Neural progenitor cell (in vitro differentiated cells): ENCODE results near the gene INPP4A. TPM values are rescaled to one million over a fixed set of nuclear protein-coding genes. Genes with fewer than 3 reads are reported as not detected.

Source experiments
- DNase-seq: peaks from one replicate; pipeline ENCODE4 v3.0.0-alpha.2; 2016; ENCODE audit warnings: low spot score
- H2AFZ ChIP-seq: fragments of 200-600 bp; sonication (generic); replicated peaks from 2 replicates; pipeline ENCODE4 v1.6.1; 2016; ENCODE audit warnings: antibody characterized with exemption
- H3F3A ChIP-seq: fragments of 200-600 bp; sonication (generic); 2 replicates; pipeline ENCODE4 v1.6.1; 2016; ENCODE audit warnings: antibody characterized with exemption, low read depth
- H3K27ac ChIP-seq: fragments of 200-600 bp; sonication (generic); 2 replicates; pipeline ENCODE4 v1.5.1; 2016; ENCODE audit warnings: mild to moderate bottlenecking
- H3K27me3 ChIP-seq: fragments of 200-600 bp; sonication (generic); 2 replicates; pipeline ENCODE4 v1.6.1; 2016; ENCODE audit warnings: mild to moderate bottlenecking, moderate library complexity
- H3K36me3 ChIP-seq: fragments of 200-600 bp; sonication (generic); 2 replicates; pipeline ENCODE4 v1.5.1; 2016
- H3K4me1 ChIP-seq: fragments of 200-600 bp; sonication (generic); 2 replicates; pipeline ENCODE4 v1.6.1; 2016; ENCODE audit warnings: mixed run types
- H3K4me2 ChIP-seq: fragments of 200-600 bp; sonication (generic); 2 replicates; pipeline ENCODE4 v1.6.1; 2016
- H3K4me3 ChIP-seq: fragments of 200-600 bp; sonication (generic); 2 replicates; pipeline ENCODE4 v1.5.1; 2016
- H3K79me2 ChIP-seq: fragments of 200-600 bp; sonication (generic); 2 replicates; pipeline ENCODE4 v1.6.1; 2016; ENCODE audit warnings: low read depth
- H3K9ac ChIP-seq: fragments of 200-600 bp; sonication (generic); 2 replicates; pipeline ENCODE4 v1.6.1; 2016
- H3K9me3 ChIP-seq: fragments of 200-600 bp; sonication (generic); 2 replicates; pipeline ENCODE4 v1.5.1; 2016; ENCODE audit warnings: low read depth
- H4K20me1 ChIP-seq: fragments of 200-600 bp; sonication (generic); 2 replicates; pipeline ENCODE4 v1.6.1; 2016; ENCODE audit warnings: low read depth
- H3K27ac Mint-ChIP-seq: 3 replicates; pipeline ENCODE4 v1.8.0; 2021; ENCODE audit warnings: mixed read lengths
- H3K27me3 Mint-ChIP-seq: 2 replicates; pipeline ENCODE4 v1.8.0; 2022; ENCODE audit warnings: low read depth, mild to moderate bottlenecking, inconsistent platforms, moderate library complexity, mixed read lengths; ENCODE audit not compliant: insufficient read depth
- H3K36me3 Mint-ChIP-seq: 3 replicates; pipeline ENCODE4 v1.8.0; 2021; ENCODE audit warnings: mixed read lengths
- H3K4me1 Mint-ChIP-seq: 3 replicates; pipeline ENCODE4 v1.8.0; 2021; ENCODE audit warnings: mixed read lengths
- H3K4me3 Mint-ChIP-seq: 3 replicates; pipeline ENCODE4 v1.8.0; 2021; ENCODE audit warnings: mild to moderate bottlenecking, moderate library complexity, mixed read lengths
- H3K9me3 Mint-ChIP-seq: 3 replicates; pipeline ENCODE4 v1.8.0; 2020; ENCODE audit warnings: mixed read lengths
- CTCF ChIP-seq: fragments of 200-600 bp; sonication (generic); IDR thresholded peaks from 2 replicates; pipeline ENCODE4 v1.5.1; 2017; ENCODE audit warnings: antibody characterized with exemption, mild to moderate bottlenecking
- EZH2 ChIP-seq: fragments of 200-600 bp; sonication (generic); IDR thresholded peaks from 2 replicates; pipeline ENCODE4 v1.6.1; 2017; ENCODE audit warnings: antibody characterized with exemption, mild to moderate bottlenecking, moderate library complexity
- EZH2phosphoT487 ChIP-seq: fragments of 200-600 bp; sonication (generic); IDR thresholded peaks from 2 replicates; pipeline ENCODE4 v1.6.1; 2017; ENCODE audit warnings: antibody characterized with exemption
- total RNA-seq: library from RNA; depleted of rRNA; stranded (reverse); fragments of >200 nt; gene quantifications from 2 replicates; pipeline ENCODE4 v1.2.3, GENCODE V29; 2015; ENCODE audit warnings: low replicate concordance

INPP4A gene
- total RNA-seq, 1 donor from 2014 or later = 35.1 TPM

- H3K79me2 ChIP-seq = peaks cover 99% of the 10 kb centered on the region
- H3K27ac Mint-ChIP-seq = no peak overlapping the region
- no peak for TF ChIP-seq EZH2phosphoT487
- TF ChIP-seq EZH2 = no peak
- no peak for TF ChIP-seq CTCF
- H3K27ac ChIP-seq = no peak overlapping the region
- peaks cover 3% of the 10 kb centered on the region for H3K4me1 ChIP-seq
- H3K36me3 ChIP-seq = no peaks in the 10 kb centered on the region
- DNase-seq = no peak
- no peaks in the 10 kb centered on the region for H3K9me3 Mint-ChIP-seq
- H3K9me3 ChIP-seq = no peaks in the 10 kb centered on the region
- H3K36me3 Mint-ChIP-seq = peaks cover 4% of the 10 kb centered on the region
- H2AFZ ChIP-seq = no peak overlapping the region
- H3K27me3 ChIP-seq = no peaks in the 10 kb centered on the region
- H3K4me3 ChIP-seq = no peak overlapping the region
- no peaks in the 10 kb centered on the region for H3F3A ChIP-seq
- H3K9ac ChIP-seq = no peak overlapping the region
- no peak overlapping the region for H3K4me3 Mint-ChIP-seq
- no peak overlapping the region for H3K4me2 ChIP-seq
- H3K27me3 Mint-ChIP-seq = no peaks in the 10 kb centered on the region
- H3K4me1 Mint-ChIP-seq = peaks cover 12% of the 10 kb centered on the region
- peaks cover 62% of the 10 kb centered on the region for H4K20me1 ChIP-seq
Observed at GRCh38 chr2:98452396-98453027, 7.9 kb downstream of the INPP4A start.

- Mint-ChIP-seq H3K4me3 (no peak overlapping the region), H3K9me3 (no peaks in the 10 kb centered on the region), H3K4me1 (peaks cover 12% of the 10 kb centered on the region), H3K36me3 (peaks cover 4% of the 10 kb centered on the region), H3K27ac (no peak overlapping the region), H3K27me3 (no peaks in the 10 kb centered on the region)
- Histone ChIP-seq H3K4me1 (peaks cover 3% of the 10 kb centered on the region), H3K9ac (no peak overlapping the region), H3K27ac (no peak overlapping the region), H3K4me3 (no peak overlapping the region), H3K36me3 (no peaks in the 10 kb centered on the region), H4K20me1 (peaks cover 62% of the 10 kb centered on the region), H3K79me2 (peaks cover 99% of the 10 kb centered on the region), H3K9me3 (no peaks in the 10 kb centered on the region), H3K4me2 (no peak overlapping the region), H3F3A (no peaks in the 10 kb centered on the region), H3K27me3 (no peaks in the 10 kb centered on the region), H2AFZ (no peak overlapping the region)
- TF ChIP-seq EZH2 (no peak), EZH2phosphoT487 (no peak), CTCF (no peak)
- DNase-seq = no peak
Observed at GRCh38 chr2:98453083-98453482, 8.4 kb downstream of the INPP4A start.

- H3F3A ChIP-seq = no peaks in the 10 kb centered on the region
- peaks cover 6% of the 10 kb centered on the region for H3K36me3 Mint-ChIP-seq
- no peak overlapping the region for H3K27ac ChIP-seq
- peaks cover 10% of the 10 kb centered on the region for H3K4me1 Mint-ChIP-seq
- H3K36me3 ChIP-seq = no peaks in the 10 kb centered on the region
- peaks cover 3% of the 10 kb centered on the region for H3K4me1 ChIP-seq
- no peak overlapping the region for H3K4me3 ChIP-seq
- no peaks in the 10 kb centered on the region for H3K9me3 ChIP-seq
- H3K79me2 ChIP-seq = peaks cover 99% of the 10 kb centered on the region
- H3K4me2 ChIP-seq = no peak overlapping the region
- H4K20me1 ChIP-seq = peaks cover 64% of the 10 kb centered on the region
- no peak for TF ChIP-seq EZH2phosphoT487
- TF ChIP-seq EZH2 = no peak
- no peak overlapping the region for H3K9ac ChIP-seq
- no peak overlapping the region for H3K4me3 Mint-ChIP-seq
- no peaks in the 10 kb centered on the region for H3K9me3 Mint-ChIP-seq
- no peak overlapping the region for H3K27ac Mint-ChIP-seq
- H2AFZ ChIP-seq = no peak overlapping the region
- no peaks in the 10 kb centered on the region for H3K27me3 Mint-ChIP-seq
- no peaks in the 10 kb centered on the region for H3K27me3 ChIP-seq
- no peak for DNase-seq
Observed at GRCh38 chr2:98453531-98453930, 8.9 kb downstream of the INPP4A start.

- no peaks in the 10 kb centered on the region for H3K36me3 ChIP-seq
- Mint-ChIP-seq H3K9me3 (no peaks in the 10 kb centered on the region), H3K4me3 (no peak overlapping the region), H3K36me3 (peaks cover 7% of the 10 kb centered on the region), H3K27ac (no peak overlapping the region), H3K4me1 (peaks cover 11% of the 10 kb centered on the region), H3K27me3 (no peaks in the 10 kb centered on the region)
- H3F3A ChIP-seq = no peaks in the 10 kb centered on the region
- no peak overlapping the region for H3K4me2 ChIP-seq
- TF ChIP-seq EZH2phosphoT487 (no peak), EZH2 (no peak), CTCF (no peak)
- H3K9me3 ChIP-seq = no peaks in the 10 kb centered on the region
- H3K27ac ChIP-seq = no peak overlapping the region
- peaks cover 99% of the 10 kb centered on the region for H3K79me2 ChIP-seq
- peaks cover 3% of the 10 kb centered on the region for H3K4me1 ChIP-seq
- no peak for DNase-seq
- no peaks in the 10 kb centered on the region for H3K27me3 ChIP-seq
- no peak overlapping the region for H2AFZ ChIP-seq
- H4K20me1 ChIP-seq = peaks cover 63% of the 10 kb centered on the region
- H3K9ac ChIP-seq = no peak overlapping the region
- H3K4me3 ChIP-seq = no peak overlapping the region
Observed at GRCh38 chr2:98454073-98454472, 9.4 kb downstream of the INPP4A start.
